IPS DF 4.7 (cell line): ENCODE results near the gene DGLUCY.
A peak's percentile ranks its signal among the peaks of the same experiment; 100 is the strongest.
"Not testable (repeated sequence)": the region's sequence is repeated elsewhere in the genome, so short reads cannot be mapped to it uniquely, and the experiment has no call there.

Experiments
- DNase-seq: peaks from one replicate; pipeline ENCODE4 v3.0.0-alpha.2; 2013; ENCODE audit warnings: low spot score; ENCODE audit errors: extremely low read depth

Gene DGLUCY

DNA sequence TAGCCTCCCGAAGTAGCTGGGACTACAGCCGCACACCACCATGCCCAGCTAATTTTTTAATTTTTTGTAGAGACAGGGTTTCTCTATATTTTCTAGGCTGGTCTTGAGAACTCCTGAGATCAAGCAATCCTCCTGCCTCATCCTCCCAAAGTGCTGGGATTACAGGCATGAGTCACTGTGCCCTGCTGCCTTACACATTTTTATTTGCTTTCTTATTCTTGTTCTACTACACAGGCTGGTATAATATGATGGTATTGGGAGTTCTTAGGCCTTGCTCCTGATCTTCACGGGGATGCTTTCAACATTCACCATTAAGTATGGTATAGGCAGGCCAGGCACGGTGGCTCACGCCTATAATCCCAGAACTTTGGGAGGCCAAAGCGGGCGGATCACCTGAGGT is 21.2 kb downstream of the DGLUCY start:
- DNase-seq = no peak

DNA sequence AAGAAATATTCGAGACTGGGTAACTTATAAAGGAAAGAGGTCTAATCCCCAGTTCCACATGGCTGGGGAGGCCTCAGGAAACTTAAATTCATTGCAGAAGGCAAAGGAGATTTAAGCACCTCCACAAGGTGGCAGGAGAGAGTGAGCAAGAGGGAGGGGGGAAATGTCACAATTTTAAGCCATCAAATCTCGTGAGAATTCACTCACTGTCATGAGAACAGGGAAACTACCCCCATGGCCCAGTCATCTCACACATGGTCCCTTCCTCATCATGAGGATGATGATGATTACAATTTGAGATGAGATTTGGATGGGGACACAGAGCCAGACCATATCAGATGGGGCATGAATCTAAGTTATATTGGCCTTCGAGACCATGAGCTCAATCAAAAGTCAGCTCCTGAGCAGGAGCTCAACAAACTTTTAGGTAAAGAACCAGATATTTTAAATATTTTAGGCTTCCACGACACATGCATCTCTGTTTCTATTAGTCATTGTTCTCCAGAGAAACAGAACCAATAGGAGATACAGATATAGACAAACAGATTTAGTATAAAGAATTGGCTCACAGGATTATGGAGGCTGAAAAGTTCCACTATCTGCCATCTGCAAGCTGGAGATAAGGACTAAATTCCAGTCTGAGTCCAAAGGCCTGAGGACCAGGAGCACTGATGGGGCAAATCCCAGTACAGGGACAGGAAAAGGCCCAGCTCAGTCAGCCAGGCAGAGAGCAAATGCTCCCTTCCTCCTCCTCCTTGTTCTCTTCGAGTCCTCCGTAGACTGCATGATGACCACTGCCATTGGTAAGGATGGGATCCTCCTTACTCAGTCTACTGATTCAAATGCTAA is 24.9 kb downstream of the DGLUCY start:
- DNase-seq = no peak

DNA sequence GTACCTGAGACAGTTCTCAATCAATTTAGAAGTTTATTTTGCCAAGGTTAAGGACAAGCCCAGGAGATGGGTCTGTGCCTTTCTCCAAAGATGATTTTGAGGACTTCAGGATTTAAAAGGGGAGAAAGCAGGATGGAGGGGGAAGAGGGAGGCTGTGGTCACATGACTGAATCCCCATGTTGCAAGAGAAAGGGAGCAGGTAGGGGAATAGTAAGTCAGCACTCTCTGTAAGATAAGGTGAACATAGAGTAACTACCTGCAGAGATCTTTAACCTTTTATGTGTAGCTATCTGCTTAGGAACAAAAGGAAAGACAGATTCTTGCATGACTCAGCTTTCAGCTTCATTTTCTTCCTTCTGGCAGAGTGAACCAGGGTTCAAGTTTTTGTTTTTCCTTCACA is 25.9 kb downstream of the DGLUCY start:
- no peak for DNase-seq

DNA sequence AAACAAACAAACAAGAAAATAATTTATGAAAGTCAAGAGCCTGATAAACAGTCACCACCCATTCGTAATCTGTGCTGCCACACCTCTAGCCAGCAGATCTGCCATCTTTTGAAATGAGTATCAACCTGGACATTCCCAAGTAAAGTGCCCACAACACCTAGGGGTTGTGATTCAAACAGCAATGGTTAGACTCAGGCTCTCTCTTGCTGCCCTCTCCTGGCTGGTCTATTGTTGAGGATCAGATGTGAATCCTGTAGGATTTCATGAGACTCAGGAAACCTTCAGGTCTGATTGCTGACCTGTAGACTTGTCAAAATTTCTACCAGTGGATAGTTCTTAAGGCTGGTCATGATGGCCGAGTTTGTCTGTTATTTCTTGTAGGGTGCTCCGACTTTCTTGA is 26.8 kb downstream of the DGLUCY start:
- peak; percentile 58 for DNase-seq

DNA sequence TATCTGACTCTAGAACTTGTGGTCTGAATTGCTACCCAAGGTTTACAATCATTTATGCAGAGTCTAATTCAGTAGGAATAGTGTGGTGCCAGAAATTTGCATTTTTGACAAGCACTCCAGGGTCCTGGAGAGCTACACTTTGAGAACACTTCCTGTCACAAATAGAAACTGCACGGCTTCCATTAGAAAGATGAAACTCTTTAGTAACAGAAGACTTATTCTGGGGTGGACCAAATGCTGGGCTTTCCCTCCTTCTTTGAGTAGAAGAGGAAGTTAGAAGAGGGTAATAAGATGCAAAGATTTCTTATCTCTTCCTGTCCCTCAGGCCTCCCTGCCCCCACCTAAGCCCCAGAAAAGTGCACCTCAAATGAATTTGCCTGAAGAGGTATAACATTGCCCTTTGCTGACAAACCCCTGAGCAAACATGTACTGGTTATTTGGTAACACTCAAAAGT is 28.4 kb downstream of the DGLUCY start:
- DNase-seq = no peak

DNA sequence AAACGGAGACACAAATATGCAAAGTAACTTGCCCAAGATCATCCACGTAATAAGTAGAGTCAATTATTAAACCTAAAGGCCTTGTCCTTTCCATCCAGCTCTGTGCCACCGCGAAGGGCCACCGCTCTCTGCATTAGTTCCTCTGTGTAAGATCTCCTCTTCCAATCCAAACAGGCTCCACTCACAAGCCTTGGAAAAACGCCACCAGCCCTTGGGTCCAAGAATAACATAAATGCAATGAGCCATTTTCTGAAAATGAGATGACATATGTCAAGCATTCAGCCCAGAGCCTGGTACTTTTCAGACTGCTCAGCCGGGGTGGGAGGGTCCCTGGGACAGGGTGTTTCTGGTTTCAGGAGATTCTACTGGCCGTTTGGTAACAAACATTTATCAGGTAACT is 30.0 kb downstream of the DGLUCY start:
- no peak for DNase-seq

DNA sequence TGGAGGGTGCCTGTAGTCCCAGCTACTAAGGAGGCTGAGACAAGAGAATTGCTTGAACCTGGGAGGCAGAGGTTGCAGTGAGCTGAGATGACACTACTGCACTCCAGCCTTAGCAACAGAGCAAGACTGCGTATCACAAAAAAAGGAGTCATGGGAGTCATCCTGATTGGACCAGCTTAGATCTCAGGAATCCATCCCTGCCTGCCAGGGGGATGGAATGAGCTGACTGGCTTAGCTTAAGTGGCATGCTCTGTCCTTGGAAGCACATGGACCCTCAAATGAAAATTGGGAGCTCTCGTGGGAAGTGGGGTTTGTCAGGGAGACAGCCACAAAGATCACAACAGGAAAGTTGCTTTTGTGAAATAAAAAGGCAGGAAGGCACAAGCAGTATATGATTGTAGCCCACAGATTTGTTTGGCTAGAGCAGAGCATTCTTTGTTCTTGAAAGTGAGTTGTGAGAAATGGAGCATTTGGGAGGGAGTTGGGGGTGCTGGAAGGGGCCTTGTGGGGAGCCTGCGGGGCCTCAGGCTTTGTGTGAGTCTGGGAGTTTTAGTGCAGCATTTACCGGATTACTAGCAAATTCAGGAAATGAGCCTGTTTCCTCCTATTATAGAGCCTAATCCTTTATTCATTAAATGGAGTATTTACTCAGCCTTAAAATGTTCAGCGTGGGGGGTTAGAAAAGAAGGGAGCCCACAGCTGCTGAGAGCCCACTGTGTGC is 30.7 kb downstream of the DGLUCY start:
- DNase-seq = no peak

DNA sequence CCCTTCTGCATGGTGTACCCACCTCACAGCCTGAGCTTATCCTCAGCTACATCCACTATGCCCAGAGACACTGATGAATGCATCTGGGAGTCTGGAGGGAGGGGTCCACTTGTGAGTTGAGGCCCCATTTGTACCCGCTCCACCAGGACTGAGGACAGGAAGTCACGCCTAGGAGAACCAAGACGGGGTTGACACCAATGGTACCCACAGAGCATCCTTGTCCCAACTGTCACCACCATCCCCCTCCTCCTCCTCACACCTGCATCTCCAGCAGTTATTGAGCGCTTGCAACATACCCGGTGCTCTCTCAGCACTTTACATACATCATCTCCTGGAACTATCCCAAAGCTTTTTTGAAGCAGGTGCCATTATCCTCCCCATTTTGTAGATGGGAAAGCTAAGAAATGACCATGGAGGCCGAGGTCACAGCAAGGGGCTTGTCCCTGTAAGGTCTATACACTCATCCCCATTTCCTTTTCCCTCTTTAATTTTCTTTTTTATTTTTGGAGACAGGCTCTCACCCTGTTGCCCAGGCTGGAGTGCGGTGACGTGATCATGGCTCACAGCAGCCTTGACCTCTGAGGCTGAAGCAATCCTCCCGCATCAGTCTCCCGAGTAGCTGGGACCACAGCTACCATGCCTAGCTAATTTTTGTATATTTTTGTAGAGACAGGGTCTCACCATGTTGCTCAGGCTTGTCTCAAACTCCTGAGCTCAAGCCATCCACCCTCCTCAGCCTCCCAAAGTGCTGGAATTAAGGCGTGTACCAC is 31.7 kb downstream of the DGLUCY start:
- no peak for DNase-seq

DNA sequence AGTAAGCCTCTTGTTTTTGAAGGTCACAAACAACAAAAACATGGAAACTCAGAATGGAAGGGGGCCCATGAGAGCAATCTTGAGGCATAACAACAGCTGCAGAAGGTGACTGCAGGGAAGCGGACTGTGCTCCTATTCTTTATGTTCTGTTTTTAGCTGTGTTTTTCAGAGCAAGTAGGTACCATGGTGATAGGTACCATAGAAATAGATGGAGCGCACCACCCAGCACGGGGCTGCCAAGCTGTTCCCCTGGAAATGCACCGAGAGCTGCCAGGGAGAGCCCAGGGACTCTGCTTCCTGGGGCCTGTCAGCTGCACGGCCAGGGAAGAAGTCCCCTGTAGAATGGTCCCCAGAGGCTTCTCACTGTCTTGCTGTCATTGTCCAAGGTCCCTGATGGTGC is 32.8 kb downstream of the DGLUCY start:
- no peak for DNase-seq

DNA sequence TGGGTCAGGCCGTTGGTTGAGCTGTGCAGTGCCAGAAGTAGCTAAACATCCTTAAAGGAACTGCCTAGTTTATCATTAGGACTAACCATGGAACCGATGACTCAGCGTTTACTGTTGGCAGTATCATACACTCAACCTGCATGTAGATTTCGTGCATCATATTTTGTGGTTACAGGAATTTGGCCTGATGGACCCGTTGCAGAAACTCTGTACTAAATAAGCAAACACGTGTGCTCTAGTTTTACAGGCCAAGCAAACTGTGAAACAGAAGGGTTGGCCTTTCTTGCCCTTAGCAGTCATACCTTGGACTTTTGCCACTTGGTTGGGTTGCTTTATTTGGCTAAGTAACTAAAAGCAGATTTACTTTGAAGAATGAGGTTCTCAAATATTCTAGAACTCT is 35.6 kb downstream of the DGLUCY start:
- DNase-seq = no peak

DNA sequence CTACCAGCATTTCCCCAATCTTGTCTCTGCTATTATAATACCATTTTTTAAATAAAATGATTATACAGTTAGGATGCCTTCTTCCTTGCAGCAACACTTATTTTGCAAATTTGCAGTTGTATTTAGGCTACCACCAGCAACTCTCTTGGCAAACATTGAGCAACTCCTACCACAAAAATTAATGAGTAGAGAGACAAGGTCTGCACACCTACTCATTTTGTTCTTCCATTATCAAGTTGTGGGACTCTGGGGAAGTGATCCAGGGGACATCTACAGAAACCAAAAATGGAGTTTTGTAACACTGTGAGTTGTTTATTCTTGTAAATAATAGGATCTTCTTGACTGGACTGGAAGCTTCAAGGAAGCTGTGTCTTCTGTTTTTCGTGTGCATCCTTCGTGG is 38.6 kb downstream of the DGLUCY start:
- DNase-seq = no peak

DNA sequence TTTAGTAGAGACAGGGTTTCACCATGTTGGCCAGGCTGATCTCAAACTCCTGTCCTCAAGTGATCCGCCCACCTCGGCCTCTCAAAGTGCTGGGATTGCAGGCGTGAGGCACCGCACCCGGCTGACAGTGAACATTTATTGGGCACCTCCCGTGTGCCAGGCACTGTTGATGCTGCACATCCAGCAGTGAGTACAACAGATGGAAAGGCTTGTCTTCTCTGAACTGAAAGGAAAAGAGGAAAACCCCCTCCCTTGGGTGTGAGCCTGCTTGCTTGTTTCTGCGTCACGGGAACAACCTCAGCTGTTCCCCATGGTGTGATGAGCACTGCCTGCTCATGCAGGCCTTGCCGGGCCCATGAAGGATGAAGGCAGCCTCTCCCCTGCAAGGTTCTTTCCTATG is 39.5 kb downstream of the DGLUCY start:
- no peak for DNase-seq

DNA sequence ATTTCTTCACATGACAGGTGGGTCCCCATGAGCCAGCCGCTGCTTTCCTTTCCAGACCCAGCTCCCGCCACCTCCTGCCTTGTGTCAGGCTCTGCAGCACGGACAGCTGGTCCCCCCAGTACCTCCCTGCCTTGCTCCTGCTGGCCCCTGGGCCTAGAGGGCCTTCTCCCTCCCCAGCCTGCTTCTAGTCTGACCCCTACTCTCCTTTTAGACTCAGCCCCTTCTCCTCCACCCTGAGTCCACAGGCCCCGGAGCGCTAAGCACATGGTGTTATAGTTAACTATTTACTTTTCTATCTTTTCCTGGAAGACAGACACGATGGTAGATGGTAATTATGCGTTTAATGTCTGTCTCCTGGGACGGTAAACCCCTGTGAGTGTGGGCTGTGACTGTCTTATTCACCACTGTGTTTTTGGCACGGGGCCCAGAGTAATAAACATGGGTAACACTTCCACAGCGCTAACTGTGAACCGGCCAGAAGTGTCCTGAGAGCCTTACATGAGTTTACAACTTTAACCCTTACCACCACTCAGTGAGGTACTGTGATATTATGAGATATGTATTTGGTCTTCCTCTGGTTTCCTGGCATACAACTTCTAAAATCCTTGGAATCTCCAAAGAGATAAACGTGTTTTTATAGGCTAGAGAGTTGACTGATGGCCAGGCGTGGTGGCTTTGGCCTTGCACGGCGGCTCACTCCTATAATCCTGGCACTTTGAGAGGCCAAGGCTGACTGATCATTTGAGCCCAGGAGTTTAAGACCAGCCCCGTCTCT is 41.2 kb downstream of the DGLUCY start:
- no peak for DNase-seq

DNA sequence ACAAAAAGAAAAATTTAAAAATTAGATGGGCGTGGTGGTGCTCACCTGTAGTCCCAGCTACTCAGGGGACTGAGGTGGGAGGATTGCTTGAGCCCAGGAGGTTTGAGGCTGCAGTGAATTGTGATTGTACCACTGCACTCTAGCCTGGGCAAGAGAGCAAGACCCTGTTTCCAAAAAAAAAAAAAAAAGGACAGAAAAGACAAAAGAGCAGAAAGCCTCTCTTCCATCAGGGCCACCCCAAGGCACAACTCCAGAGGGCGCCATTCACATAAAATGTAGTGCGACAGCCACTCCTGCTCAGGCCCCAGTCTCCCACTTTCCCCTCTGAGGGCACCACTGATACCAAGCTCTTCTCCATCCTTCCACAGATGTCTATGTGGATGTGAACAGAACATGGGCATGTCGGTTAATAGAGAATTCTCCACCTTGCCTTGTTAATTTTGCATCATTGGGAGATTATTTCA is 41.8 kb downstream of the DGLUCY start:
- DNase-seq = no peak

DNA sequence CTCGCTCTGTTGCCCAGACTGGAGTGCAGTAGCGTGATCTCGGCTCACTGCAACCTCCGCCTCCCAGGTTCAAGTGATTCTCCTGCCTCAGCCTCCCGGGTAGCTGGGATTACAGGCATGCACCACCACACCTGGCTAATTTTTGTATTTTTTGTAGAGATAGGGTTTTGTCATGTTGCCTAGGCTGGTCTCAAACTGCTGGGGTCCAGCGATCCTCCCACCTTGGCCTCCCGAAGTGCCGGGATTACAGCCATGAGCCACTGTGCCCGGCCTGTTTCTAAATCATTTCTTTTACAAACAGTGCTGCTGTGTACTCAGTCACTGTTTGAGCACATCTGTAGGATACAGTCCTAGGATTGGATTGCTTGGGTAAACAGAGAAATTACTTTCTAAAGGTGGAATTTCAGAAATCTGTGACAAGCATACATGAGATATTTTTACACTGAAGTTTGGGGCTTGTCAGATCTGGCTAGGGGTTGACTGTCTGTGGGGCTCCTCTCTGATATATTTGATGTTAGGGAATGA is 42.3 kb downstream of the DGLUCY start:
- not testable (repeated sequence) for DNase-seq

DNA sequence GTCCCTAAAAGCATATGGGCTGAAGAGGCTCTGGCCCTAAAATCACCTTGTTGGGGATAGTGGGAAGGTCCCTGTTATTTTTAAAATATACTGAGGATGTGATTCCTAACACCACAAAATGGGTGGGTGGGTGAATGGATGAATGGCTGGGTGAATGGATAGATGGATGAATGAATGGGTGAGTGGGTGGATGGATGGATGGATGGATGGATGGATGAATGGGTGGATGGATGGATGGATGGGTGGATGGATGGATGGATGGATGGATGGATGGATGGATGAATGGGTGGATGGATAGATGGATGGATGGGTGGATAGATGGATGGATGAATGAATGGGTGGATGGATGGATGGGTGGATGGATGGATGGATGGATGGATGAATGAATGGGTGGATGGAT is 43.0 kb downstream of the DGLUCY start:
- not testable (repeated sequence) for DNase-seq

DNA sequence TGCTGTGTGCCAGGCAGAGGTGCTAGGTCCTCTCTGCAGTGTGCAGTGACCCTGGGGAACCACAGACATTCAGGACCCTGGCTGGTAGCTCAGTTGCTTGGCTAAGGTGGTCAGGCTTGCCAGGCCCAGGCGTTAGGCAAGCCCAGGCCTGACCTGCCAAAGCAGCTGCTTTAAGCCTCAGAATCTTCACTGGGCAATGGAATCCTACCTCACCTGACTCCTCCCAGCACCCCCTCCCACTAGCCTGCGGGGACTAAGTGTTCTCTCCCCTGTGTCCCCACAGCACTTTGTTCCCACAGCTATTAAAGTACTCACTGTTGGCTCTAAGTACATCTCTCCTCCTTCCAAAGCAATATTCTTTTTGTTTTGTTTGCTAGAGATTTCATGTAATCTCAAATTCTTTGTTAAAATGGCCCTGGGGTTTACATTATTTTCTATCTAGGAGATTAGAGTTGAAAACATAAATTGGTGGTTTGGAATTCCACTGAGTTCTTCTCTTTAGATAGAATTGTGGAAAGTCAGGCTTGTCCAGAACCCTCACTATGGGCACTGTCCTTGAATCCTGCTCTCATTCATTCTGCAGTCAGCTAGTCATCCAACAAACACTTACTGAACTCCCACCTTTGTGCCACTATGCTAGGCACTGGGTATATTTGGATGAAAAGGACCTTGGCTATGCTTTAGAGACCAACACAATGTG is 44.4 kb downstream of the DGLUCY start:
- DNase-seq = no peak

DNA sequence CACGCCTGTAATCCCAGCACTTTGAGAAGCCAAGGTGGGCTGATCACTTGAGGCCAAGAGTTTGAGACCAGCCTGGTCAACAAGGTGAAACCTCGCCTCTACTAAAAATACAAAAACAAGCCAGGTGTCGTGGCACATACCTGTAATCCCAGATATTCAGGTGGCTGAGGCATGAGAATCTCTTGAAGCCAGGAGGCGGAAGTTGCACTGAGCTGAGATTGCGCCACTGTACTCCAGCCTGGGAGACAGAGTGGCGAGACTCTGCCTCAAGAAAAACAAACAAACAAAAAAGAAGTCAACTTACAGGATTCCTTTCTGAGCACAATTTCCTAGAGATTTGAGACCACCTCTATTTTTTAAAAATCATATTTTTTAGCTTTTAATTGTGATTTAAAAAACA is 45.3 kb downstream of the DGLUCY start:
- no peak for DNase-seq

DNA sequence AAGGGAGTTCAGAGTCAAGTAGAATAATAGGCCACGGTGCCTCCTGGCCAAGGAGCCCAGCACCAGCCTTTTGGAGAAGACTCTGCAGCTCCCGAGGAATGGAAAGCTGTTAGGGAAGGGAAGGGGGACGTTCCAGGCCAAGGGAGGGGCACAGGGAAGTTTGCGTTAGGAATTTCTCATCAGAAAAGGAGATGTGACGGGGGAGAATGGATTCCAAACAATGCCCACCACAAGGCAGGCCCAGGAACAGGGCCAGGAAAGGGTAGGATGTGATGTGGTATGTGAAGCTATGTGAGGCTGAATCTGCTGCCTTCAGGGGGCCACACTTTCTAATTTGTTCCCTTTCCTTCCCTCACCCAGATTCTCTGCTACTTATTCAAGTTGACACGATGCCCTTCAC is 46.0 kb downstream of the DGLUCY start:
- DNase-seq = no peak

DNA sequence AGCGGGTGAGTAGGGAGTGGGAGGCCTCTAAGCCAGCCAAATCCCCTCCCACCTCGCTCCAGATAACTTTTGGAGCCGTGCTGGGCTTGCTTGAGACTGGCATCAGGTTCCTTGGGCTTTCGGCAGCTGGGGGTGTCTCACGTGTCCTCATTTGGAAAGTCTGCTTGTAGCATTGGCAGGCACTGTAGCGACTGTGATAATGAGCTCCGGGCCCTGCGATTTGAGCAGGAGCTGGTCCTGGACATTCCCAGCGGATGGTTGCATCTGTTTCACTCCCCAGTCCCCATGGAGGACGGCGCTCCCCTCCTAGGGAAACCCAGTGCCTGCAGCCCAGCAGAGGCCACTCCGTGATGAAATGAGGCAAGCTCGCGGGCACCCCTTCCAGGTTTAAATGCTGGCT is 49.4 kb downstream of the DGLUCY start:
- DNase-seq = no peak
